T follicular helper cell (primary cell): Measurements from ENCODE around the gene C2orf72.
A peak's percentile ranks its signal among the peaks of the same experiment; 100 is the strongest.
"Not testable (repeated sequence)": the region's sequence is repeated elsewhere in the genome, so short reads cannot be mapped to it uniquely, and the experiment has no call there.

Experiments
- DNase-seq: peaks from one replicate; pipeline ENCODE4 v3.0.0-alpha.2; 2020; ENCODE audit warnings: low read depth

Gene C2orf72

DNA sequence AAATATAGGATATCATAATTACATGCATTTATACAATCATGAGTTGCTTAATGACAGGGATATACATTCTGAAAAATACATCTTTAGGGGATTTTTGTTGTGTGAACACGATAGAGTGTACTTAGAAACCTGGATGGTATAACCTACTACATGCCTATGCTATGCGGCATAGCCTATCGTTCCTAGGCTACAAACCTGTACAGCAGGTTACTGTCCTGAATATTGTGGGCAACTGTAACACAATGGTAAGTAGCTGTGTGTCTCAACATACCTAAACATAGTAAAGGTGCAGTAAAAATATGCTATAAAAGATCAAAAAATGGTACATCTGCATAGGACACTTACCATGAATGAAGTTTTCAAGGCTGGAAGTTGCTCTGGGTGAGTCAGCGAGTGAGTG, 6.5 kb downstream of the C2orf72 start:
- no peak for DNase-seq

DNA sequence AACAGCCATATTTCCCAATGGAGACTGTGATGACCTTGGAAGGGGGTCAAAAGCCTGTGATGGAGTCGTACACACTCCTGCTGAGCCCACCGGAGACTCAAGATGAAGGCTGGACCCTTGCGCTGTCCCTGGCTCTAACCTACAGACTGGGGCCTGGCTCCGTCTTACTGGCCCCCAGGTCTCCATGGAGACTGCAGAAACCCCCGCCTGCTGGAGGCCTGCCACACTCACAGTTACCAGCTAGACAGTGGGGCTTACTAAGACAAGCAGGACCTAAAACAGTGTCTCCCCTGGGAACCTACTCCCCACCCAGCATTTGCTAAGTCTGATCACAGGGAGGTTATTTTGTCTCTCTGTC, 9.6 kb downstream of the C2orf72 start:
- DNase-seq, result no peak

DNA sequence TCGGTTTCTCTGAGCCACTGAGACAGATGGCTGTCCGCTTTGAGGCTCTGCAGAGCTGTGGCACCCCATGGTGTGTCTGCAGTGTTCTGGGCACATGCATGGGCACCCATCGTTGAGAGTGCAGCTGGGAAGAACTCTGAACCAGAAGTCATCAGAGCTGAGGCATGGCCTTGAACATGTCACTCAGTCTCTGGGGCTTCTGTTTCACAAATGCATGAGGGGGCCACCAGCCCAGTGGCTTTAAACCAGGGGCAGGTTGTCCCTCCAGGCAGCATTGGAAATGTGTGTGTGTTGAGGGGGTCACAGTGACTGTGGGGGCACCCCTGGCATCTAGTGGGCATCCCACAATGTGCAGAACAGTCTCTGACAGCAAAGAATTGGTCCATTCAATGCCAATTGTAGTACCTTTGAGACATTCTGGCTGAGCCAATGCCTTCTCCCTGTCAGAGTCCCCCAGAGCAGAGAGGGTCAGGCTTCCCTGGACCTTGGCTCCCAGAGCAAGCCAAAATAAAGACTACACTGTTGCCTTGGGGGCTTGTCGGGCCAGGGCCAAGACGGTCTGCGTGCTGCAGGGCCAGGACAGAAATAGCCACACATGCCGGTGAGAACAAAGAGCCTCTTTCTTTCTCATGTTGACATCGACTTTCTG, 10.1 kb downstream of the C2orf72 start:
- DNase-seq, result no peak

DNA sequence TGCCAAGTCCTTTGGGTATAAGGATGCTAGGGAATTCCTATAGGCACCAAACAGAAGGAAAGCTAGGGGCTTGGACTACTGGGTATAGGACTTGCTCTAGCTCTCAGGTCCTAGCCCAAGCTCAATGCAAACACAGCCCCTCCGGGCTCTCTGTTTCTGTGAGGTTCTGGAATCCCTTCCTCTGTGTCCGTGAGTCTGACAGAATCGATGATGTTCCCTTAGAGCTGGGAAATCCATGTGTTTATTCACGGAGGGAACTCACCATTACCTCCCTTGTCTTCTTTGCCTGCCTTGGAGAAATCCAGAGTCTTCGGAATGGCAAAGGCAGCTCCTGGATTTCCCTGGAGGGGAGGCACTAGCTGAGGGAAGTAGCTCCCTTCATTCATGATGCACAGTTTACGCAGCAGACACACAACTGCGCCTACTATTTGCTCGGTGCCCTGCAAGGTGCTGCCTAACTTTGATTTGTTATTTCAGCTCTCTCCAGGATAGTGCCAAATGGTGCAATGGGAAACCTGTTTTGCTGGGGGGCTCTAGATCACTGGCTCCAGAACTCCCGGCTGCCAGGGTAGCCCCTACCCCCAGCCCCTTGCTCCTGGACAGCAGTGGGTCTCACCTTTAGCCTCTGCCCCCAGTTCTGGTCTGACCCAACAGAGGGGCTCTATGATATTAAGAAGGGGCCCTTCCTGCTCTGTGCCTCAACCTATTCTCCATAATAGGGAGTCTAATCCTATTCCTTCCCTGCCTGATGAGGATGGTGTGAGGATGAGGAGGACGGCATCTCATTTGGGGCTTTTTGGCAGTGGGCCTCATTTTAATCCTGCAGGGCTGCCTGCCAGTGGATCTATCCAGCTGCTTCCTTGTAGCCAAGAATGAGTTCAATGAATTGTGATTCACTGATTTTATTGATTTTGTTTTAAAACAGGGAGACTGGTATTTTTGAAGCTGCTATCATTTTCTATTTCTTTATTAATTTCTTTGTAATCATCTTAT, 10.9 kb downstream of the C2orf72 start:
- no peak for DNase-seq

DNA sequence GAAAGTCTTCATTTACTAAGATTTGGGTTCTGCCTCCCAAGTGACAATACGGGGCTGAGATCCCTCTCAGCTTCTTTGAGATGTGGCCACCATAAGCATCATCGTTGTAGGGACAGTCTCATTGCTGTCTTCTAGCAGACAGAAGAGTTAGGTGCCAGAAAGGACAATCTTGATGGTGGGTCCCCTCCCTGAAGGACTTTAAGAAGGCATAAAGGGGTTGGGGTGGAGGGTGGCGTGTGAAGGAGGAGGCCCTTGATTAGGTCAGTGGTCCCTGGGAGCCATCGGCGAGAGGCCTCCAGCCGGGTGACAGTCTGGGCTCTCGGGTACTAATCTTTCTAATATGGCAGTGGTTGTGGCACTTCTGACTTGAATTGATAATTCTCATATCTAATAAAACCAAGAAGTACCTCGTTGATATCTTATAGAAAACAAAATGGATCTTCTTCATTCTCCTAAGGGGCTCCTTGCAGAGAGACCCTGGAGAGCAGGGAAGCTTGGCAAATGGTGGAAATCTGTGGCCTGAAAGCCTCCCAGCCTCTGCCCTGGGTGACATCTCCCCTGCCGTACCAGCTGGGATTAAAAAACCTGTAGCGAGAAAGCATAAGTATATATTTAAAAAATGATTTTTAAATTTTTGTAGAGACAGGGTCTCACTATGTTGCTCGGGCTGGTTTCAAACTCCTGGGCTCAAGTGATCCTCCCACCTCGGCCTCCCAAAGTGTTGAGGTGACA, 12.1 kb downstream of the C2orf72 start:
- DNase-seq, result no peak

DNA sequence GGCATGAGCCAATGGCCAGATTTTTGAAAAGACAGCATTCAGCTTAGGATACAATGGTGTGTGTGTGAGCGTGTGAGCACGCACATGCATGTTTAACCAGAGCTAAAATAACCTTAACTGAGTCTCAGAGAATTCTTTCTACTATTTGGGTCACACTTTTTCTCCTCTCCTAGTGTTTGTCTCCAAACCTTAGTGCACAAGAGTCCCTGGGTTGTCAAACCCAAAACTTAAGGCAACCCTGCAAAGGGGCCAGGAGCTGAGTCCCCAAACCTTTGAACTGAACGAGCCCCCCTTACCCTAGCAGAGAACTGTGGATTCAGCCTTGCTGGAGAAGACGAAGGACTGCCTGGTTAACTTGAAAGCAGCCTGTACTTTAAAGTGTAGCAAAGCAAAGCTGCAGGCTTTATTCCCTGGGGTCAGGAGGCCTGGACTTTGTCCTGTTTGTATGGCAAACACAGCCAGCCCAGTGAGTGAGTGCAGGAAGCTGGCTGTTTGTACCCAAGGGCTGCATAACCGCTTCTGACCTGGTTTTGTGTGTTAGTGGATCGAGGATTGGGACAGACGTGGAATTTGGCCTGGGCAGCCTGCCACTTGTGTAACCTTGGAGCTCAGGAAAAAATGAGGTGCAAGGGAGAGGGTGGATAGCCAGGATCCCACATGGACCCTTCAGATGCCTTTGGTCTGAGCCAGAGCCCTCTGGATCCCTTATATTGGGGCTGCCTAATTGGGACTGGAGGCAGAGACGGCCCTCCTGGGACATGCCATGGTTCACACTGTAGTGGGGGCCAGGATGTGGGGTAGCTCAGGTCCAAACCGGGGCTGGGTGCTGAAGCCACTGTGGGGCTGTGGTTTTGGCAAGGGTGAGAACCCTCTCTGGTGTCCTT, 12.9 kb downstream of the C2orf72 start:
- DNase-seq, result no peak

DNA sequence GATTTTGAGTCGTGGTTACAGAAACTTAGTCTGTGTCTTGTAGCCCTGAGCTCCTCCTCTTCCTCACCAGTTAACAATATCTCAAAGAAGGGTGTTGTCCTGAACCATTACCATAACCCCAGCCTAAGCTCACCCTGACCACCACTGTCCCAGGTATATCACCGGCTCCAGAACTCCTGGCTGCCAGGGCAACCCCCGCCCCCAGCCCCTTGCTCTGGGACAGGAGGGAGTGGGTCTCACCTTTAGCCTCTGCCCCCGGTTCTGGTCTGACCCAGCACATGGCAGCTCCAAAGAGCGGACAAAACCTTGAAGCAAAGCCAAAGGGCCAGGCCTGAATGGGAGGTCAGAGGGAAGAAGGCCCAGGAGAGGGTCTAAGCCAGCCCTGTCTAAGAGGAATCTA, 13.8 kb downstream of the C2orf72 start:
- no peak for DNase-seq

DNA sequence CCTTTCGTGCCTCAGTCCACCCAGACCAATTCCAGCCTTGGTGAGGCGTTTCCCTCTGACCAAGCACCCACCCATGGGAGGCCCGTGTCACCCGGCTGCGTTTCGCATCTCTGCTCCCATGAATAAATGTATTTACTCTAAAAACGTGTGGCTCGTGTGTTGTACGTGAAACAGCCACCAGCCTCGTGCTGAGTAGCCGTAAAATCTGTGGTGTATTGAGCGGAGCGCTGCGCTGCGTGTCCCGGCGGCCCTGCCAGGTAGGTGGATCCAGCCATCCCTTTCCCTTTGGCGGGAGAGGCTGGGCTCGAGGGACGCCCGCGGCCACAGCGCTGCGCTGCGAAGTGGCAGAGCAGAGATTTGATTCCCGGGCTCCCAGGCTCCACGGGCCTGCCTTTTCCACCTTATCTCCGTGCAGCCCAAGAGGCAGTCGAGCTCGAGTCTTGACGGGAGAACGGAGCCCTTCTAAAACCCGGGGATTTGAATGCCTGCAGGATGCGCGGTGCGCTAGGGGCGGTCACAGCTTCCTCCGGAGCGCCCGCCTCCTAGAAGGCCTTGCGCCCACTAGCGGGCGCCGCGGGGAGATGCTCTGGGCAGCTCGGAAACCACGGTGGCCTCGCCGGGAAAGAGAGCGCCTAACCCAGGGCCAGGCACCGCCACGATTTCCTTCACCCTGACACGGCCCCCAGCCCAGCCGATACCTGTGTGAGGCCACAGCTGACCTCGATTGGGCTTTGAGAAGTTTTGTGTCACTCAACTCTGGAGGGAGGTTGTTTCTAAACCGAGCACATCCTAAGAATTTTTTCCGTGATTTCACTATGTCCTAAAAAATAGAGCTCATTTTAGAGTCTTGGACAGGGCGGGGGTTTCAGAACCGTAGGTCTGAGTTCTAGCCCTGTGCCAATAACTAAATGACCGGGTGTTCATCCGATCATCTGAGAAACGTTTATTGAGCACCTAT, 15.4 kb downstream of the C2orf72 start:
- peak; percentile 64 for DNase-seq

DNA sequence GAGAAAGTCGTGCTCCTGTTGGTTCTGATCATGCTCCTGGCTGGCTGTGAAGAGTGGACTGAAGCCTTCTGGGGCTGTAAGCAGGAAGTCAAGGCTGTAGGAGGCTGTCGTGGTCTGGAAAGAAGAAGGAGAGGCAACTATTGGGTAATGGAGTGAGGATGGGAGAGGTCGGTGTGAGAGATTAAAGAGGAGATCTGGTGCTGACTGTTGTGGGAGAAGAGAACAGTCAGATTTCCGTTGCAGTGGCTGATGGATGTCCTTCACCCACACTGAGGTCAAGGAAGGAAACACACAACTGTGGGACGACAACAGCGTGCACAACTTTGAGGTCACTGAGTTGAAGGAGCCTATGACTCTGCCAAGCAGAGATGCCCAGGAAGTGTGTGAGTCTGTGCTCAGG, 16.5 kb downstream of the C2orf72 start:
- DNase-seq, result no peak

DNA sequence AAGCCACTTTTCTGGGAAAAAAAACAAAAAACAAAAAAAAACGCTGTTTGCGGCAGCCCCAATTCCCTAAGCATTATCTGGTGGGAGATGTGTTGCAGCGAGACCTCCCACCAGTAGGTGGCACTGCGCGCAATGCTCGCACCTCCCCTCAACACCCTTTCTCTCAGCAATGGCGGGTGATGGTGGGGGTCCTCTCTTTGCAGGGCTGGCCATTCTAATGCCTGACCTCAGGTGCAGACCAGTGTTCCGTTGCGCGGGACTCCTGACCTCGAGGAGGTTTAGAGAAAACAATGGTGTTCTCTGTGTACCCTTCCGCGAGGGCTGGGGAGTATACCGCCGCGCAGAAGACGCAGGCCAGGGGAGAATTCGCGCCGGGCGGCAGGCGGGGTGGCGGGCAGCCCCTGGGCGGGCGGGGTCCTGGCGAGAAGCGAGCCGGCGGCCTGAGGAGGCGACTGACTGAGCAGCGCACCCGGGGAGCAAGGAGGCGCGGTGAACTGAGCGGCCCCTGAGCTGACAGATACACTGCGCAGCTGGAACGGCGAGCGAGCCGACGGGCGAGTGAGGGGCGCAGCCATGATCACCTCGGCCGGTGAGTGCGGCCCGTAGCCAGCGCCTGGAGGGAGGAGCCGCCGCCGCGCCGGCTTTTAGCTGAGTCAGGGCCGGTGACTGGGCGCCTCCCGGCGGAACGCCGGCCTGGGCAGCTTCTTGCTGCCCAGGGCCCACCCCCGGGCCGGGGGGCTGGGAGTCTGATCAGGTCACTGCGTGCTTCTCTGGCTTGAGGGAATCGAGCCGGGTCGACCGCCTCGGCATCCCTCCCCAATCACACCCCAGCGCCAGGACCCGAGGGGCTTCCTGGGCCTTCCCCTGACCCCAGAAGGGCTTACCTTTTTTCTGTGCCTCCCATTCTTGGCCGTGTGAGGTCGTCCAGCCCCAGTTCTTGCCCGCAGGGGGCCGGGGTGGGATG, 19.4 kb downstream of the C2orf72 start, which contains the start of gene PSMD1:
Gene PSMD1, plus strand, starts transcription at position 415 of the 964 bp plus-strand sequence. Its CDS starts 159 bp downstream, at position 574.
- DNase-seq, result peak; percentile 89

DNA sequence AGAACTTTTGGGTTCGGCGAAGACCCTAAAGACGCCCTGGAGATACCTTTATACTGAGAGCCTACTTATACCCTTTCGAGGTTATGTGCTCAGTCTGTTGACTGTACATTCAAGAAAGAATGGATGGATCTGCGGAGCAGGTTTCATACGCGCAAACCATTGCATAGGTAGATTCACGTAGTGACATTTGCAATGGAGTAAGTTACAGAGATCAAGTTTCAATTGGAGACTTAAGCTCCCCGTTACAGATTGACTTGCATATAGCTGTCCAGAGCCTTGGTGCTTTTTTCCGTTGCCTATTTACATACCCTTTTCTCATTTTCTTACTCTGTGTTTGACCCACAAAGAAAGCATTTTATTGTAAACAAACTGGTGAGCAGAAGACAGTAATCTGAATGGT, 20.3 kb downstream of the C2orf72 start:
- no peak for DNase-seq

DNA sequence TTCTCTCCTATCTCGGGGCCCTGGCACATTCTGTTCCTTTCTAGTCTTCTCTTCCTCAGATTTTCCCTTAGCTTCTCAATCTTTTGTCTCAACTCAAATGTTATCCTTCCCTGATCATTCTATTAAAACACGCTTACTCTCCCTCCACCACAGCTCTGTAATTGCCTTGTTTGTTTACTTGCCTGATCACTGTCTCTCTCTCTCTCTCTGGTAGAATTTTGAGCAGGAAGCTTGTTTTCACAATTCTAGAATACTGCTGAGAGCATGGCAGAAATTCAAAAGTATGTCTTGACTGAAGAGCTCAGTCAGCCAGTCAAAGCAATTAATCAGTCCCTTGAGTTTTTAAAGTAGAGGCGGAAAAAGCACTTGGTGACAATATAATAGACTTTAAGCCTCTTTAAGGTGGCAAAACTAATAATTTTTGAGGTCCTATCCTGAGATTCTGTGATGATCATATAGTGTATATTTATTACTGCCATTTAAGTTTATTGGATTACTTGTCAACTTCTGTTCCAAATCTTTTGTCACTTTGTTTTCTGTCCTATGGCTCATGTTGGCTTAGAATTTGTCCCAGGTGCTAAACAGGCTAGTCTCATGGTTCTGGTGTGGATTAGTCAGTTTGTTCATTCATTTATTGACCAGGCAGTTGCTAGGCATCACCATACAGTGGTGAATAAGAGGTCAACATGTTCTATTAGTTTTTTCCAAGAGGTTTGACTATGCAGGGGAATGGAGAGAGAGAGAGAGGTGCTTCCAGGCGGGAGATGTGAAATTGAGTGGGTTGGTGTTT, 21.6 kb downstream of the C2orf72 start:
- no peak for DNase-seq

DNA sequence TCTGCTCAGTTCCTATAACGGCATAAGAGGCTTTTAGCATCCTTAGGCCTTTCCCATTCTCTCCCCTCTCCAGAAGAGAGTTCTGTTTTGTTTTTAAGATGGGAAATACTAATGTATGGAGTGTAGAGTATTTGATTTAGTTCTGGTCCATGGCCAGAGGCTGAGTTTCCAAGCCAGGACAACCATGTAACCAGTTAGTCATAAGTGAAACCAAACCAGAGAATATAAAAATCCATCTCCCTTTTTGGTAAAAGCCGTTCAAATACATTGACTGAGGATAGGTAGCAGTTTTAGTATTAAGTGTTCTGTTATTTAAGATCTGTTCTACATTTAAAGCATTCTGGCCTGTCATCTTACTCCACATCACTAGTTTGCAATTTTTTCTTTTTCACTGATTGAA, 22.4 kb downstream of the C2orf72 start:
- no peak for DNase-seq

DNA sequence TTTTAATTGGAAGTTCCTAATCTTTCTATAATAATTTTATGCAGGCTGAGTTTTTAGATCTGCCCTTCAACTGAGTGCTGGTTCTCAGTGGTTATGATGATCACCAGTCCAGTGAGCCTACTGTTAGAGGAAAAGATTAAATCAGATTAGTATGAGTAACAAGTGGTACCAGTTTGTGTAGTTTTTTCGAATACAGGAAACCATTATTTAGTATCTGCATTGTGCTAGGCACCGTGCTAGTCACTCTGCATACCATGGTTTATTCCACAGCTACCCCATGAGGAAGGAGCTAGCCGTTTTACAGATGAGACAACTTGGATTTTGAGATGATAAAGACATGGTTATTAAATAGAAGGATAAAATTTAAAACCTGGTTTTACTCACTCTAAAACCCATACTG, 25.5 kb downstream of the C2orf72 start:
- no peak for DNase-seq

DNA sequence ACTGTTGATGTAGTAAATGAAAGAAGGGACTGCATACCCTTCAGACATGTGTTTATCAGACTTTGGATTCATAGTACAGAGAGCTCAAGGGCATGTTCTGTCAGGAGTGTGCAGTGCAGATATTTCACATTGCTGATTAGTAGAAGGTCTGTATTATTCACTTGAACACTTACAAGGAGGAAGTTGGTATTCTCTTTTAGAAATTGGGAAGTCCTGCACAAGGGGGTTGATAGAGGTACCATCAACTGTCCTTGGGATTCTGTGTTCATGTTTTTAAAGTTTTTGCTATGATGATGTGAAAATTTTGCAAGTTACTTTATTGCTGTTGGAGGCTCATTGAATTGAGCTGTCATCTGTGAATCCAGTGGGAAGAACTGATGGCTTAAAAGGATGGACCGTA, 26.0 kb downstream of the C2orf72 start:
- DNase-seq, result no peak

DNA sequence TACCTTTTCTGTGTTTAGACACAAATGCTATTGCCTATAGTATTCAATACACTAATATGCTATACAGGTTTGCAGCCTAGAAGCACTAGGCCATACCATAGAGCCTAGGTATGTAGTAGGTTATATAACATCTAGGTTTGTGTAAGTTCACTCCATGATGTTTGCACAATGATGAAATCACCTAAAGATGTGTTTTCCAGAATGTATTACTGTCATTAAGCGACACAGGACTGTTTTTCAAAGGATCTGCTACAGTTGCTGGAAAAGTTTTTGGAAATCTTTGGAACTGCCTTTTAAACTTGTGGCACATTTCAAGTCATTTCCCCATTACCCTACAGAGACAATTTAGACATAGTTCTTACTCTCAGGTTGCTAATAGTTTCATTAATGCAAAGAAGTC, 28.6 kb downstream of the C2orf72 start:
- no peak for DNase-seq

DNA sequence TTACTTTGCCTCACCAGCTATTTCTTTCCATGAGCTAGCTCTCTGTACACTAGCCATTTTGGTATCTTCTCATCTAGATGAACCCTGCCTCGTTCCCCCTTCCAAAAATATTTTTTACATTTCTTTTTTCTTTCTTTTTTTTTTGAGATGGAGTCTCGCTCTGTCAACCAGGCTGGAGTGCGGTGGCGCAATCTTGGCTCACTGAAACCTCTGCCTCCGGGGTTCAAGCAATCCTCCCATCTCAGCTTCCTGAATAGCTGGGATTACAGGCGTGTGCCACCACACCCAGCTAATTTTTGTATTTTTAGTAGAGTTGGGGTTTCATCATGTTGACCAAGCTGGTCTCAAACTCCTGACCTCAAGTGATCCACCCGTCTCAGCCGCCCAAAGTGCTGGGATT, 30.2 kb downstream of the C2orf72 start:
- DNase-seq, result not testable (repeated sequence)

DNA sequence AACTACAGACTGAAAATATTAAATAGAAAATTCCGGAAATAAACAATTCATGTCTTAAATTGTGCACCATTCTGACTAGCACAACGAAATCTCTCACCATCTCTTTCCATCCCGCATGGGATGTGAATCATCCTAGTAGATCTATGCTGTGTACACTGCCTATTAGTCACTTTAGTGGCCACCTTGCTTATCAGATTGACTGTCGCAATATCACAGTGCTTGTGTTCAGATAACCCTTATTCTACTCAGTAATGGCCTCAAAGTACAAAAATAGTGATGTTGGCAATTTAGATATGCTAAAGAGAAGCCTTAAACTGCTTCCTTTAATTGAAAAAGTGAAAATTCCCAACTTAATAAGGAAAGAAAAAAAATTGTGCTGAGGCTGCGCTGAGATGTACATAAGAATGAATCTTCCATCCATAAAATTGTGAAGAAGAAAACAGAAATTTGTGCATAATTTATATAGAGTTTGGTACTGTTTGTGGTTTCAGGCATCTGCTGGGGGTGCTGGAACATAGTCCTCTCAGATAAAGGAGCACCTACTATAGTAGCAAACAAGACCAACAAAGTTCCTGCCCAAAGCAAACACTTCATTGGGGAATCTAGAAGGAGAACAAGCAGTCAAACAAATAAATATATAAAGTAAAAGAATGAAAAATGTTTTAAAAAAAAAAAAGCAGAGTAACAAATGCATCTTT, 31.4 kb downstream of the C2orf72 start:
- DNase-seq, result no peak
